Frontal cortex (tissue), 4 donors: ENCODE results near the gene FHIT. TPM values are rescaled to one million over a fixed set of nuclear protein-coding genes. Genes with fewer than 3 reads are reported as not detected.

ENCODE experiments used
- DNase-seq, 2 donors: peaks; one replicate each; pipeline ENCODE4 v3.0.0; 2012; ENCODE audit warnings: low spot score in 2 of 2
- FAIRE-seq: peaks from 2 replicates; lab custom pipeline; 2012; peaks lifted over from hg19 to GRCh38; lab: Jason Lieb, UNC
- small RNA-seq: library from RNA; depleted of rRNA; stranded (forward); fragments of <200 nt; gene quantifications from one replicate; pipeline ENCODE3, GENCODE V24; 2014
- total RNA-seq: library from RNA; depleted of rRNA; stranded (reverse); fragments of >200 nt; gene quantifications from one replicate; pipeline ENCODE4 v1.2.3, GENCODE V29; 2014
- donor health status: control.
- donor health status: control.
- donor health status: control.

Gene FHIT
- total RNA-seq, 1 donor from 2014 or later = 1.6 TPM

DNA sequence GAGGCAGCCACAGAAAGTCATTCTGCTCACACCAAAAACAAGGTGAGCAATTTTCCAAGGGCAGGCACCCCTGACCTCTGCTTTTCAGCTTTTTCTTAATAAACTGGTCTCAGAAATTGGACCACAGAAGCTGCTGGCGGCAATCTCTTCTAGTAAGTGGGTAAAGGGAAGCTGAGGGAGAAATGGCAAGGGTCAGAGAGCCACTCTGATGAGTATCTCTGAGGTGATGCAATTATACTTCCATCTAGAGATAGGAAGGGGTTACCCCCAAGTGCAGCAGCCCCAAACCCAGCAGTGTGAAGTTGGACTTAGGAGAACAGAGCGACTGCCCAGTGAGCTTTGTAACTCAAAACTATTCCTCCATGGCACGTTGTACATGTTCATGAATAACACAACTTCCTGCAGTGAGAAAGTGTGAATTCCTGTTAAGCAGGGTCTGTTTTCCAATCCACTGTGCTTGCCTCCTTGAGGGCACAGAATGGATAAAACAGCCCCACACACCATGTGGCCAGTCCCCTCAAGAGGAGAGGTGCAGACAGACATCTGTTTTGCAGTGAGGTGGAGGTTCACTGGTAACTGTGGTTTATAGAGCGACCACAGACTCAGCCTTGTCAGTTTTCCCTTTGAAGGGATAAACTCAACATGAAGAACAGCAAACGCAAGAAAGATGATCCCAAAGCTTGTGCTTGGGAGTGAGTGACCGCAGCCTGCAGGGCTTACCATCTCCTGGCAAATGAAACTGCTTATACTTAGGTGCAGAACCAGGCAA lies 1518.0 kb downstream of the FHIT start:
- FAIRE-seq = no peak
- no peak for DNase-seq

DNA sequence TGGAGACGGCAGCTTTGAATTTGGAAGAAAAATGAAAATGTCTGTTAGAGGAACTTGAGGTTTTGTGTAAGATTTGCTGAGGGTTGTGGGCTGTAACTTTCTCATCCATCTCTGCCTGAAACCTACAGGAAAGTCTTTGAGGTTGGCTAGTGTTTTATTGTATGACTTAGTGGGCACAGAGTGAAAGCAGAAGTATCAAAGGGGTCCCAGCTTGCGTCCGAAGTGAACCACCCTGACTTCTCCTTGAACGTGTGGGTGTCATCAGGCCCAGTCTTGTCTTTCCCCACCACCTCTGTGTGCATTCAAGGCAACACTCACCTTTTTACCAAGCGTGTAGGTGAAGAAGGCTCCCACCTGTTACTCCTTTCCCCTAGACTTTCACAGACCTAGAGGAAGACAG lies 1519.3 kb downstream of the FHIT start:
- no peak for FAIRE-seq

DNA sequence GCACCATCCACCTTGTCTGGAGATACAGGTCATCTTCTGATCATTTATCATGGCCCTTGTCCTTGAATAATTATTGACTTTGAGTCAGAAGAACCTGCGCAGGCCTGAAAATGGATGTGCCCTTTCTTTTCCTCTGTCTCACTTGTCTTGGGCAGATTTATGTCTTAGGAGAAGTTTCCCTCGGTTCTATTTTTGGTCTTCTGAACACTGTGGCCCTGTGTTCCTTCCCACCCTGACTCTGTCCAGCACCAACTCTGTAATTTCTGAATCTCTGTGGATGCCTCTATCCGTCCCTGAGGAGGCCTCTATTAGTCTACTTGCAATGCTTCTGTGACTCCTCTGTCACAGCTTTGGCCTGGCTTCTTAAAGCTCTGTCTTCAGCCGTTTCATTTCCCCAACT lies 1520.7 kb downstream of the FHIT start:
- DNase-seq (no peak), FAIRE-seq (no peak)

More for the DNA sequence above, 1519.3 kb downstream of the FHIT start:
- DNase-seq = no peak

DNA sequence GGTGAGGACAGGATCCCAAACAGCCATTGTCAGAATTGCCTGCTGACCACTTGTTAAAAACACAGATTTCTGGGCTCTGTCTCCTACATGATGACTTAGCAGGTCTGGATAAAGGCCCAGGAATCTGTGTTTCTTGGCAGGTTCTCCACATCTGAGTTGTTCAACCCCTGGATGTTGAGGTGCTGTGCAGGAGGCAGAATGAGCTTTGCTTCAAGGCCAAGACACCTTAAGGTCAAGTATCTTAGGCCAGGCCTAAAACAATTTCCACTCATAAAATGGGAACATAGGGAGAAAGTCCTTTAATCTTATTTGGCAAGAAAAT lies 1522.7 kb downstream of the FHIT start:
- DNase-seq = no peak
- no peak for FAIRE-seq

DNA sequence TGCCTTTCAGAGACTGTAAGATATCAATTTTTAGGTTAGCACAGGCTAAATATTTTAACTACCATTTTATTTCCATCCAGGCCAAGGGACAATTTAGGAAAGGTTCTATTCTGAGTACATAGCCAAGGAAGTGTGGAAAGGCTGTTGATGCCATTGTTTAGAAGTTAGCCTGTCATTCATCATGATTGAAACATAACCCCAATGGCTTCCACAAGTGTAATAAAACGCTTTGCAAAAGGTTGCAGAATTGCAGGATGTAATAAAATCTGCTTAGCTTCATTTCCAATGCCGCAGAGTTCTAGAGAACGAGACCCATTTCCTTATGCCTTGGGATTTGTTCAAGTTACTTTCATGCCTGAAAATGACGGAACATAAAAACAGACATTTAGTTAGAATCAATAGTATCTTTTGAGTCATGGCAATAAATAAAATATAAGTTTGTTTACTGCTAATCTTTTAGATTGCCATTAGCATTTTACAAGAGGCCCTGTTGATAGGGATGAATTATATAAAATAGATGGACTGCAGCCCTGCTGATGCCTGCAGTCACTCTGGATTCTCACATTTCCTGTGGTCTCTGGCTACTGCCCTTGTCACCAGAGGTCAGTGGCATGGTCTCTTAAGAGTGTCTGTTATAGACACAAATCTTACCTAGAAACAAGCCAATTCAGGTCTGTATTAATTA lies 1523.2 kb downstream of the FHIT start:
- DNase-seq = no peak
- no peak for FAIRE-seq

DNA sequence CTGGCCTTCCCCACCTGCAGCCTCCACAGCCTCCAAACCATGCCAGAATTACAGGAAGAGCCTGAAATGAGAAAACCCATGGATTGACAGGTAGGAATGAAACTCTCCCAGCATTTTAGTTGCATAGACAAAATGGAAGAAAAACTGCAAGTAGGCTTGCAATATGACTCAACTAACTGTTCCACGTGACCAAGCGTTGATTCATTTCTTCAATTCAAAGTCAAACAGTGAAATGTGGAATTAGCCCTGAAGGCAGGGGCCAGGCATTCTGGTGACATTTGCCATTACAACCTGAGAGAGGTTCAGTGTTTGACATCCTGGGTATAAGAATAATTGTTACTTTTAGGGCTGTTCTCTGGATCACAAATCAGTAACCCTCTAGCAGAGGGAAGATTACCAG lies 1525.0 kb downstream of the FHIT start:
- DNase-seq (no peak), FAIRE-seq (no peak)

DNA sequence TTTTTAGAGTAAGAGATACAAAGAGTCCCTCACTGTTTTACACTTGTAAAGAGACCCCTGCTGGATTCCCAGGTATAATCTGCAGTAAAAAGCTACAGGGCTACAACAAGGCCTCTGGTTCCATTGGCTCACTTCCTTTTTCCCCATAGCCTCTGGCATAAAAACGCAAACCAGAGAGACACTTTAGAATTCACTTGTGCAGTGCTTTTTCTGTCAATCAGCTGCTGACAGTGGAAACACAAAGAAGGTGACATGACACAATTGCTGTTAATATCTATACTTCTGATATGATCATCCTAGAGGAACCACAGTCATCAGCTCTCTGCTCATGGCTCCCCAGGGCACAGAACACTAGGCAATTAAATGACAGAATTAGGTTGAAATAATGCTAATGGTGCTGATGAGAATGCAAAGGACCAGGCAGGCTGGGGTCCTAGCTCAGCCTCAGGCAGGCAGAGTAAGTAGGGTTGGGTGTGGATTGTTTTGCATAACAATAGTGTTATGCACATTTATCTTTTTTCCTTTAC lies 1533.5 kb downstream of the FHIT start:
- DNase-seq (no peak), FAIRE-seq (no peak)

DNA sequence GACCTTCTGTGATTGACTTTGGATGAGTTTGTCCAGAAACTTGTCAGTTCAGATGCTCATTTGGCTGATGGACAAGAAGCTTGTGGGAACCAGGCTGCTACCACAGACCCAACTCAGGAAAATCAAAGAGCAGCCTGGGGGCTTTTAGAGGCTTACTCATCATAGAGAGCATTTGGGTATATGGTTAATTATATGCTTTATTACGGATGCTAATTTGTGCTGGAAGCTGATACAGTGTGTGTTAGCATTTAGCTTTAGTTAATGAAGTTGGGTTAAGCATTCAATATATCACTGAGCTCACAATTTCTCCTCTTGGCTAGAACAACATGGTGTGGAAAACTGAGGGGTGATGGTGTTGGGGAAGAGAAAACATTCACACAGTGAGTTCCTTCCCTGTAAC lies 1537.2 kb downstream of the FHIT start:
- DNase-seq (no peak), FAIRE-seq (no peak)

DNA sequence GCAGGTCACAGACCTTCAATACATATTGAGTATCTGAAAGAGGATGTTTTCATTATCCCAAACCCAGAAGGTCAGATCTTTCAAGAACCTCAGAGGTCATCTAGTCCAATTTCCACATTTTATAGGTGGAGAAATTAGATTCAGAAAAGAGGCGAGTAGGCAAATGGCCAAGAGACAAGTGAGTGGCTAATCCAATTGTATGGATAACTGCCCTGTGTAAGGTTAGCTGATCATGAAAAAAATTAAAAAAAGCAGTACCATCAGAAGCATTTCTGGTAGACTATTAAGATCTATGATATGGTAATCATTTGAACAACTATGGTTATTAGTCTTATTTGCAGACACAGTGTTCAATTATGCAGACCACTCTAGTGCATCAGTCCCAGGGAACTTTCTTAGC lies 1540.7 kb downstream of the FHIT start:
- DNase-seq (no peak), FAIRE-seq (no peak)

DNA sequence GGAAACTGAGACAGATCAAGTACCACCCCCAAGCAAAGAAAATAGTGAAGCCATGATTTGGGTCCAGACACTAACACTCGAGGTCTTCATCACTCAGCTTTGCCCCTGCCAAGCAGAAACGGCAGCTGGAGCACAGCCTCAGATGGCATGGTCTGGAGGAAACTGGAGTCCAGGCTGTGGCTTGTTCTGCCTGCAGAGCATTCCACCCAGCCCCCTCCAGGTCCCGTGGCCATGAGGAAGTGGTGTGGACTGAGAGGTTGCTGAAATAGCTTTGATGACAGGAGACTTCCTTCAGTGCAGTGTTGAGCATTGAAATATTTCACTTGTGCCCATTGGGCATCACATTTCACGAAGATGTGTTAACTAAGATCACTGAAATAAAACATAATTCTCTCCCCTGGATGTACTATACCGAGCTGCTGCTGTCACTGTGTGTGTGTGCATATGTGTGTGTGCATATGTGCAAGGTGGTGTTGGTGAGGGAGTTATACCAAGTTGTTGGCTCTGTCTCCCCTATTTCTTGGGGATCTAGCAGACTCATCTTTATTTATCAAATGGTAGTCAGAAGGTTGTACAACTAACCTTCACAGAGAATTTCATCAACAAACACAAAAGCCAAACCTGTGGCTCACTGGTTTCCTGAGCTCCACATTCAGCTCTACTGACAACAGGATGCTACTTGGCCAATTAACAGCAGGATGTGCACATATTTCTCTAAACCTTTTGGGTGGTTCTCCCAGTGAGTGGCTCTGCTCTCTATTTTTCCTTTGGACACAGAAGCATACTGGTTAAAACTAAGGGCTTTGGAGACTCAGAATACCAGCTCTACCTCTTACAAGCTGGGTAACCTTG lies 1541.3 kb downstream of the FHIT start:
- no peak for FAIRE-seq

DNA sequence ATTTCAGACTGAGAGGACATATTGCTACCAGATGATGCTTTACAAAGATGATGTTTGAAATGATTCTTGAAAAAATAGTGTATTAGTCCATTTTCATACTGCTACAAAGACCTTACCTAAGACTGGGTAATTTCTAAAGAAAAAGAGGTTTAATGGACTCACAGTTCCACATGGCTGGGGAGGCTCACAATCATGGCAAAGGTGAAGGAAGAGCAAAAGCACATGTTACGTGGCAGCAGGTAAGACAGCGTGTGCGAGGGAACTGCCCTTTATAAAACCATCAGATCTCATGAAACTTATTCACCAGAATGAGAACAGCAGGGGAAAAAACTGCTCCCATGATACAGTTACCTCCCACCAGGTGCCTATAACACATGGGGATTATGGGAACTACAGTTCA lies 1543.0 kb downstream of the FHIT start:
- FAIRE-seq = no peak
- no peak for DNase-seq

More for the DNA sequence above, 1541.3 kb downstream of the FHIT start:
- peak in 1 of 2 donors; percentile 2 for DNase-seq

DNA sequence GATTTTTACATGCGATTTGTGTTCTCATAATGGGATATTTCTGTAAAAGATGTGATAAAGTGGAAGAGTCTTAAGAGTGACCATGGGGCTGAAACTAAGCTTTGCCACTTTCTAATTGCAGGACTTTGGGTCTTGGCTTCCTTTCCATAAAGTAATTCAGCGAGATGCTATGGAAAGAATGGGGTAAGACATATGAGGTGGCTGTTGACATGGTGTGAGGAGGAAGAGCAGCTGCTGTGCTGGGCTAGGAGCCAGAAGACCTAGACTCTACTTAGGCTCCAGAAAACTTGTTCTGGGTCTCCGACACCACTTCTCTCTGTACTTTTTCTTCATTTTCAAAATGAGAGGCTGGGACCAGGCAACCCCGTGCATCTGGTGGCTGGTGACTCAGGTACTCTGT lies 1547.0 kb downstream of the FHIT start:
- FAIRE-seq = no peak

DNA sequence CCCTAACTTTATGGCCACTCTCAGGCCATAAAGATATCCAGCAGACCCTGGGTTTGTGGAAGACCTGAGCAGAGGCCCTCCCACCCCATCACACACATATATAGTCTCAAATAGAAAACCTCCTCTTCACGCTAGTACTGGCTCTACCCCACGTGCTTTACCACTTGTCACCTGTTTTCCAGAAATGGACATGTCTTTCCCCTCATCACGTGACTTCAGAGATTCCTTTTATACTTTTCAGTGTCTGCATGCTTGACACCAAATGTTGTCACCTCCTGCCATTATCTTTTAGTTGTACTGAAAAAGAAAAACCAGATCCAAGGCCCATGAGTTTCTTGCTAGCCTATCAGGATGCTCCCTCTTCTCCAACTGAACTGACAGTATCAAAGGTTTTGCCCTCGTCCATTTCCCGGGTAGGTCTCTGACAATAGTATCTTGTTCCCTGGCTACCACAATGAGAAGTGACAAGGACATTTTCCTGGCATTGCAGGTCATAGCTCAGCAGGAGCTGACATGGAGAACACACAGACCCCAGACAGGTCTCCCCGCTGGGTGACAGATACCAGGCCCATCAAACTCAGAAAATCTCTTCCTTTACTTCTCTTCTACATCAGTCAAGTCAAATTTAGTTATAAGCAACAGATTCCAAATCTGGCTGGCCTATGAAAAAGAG lies 1551.5 kb downstream of the FHIT start:
- no peak for FAIRE-seq
- DNase-seq = no peak

More for the DNA sequence above, 1547.0 kb downstream of the FHIT start:
- DNase-seq = no peak

Small RNA genes lying within 50 kb of the gene (small RNA-seq; reads per million reads assigned to genes)
- gene MIR548BB = not detected
- gene RF00012 = not detected
